ENCODE data around the gene NFKBIL1. TPM values are rescaled to one million over a fixed set of nuclear protein-coding genes. Genes with fewer than 3 reads are reported as not detected.
A peak's percentile ranks its signal among the peaks of the same experiment; 100 is the strongest.

Gene NFKBIL1
- total and polyA plus RNA-seq, 2 of the 4 experiments (the other 2 are of a cell fraction): 7.8 to 10.8 TPM

DNA sequence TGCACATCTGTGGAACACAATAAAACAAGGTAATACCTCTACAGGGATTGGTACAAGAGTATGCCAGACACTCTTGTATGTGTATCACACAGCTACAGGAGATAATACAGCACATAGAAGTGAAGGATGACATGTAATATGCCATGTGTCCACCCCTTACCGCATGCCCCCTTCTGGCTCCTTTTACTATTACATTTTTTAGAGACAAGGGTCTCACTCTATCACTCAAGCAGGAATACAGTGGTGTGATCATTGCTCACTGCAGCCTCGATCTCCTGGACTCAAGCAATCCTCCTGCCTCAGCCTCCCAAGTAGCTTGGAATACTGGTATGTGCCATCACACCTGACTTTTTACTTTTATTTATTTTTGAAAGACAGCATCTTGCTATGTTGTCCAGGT lies 49.6 kb downstream of the NFKBIL1 start:
- DNase-seq: peak; percentile 31
- no peak overlapping the region for H4K91ac ChIP-seq (ENCODE audit: insufficient read depth, low read depth, low read length)
- dilution Hi-C loops (cut with HindIII; ENCODE audit: low sequenced_read_pairs, unreplicated experiment): no loop called here
- intact Hi-C loops (cut with micrococcal nuclease): loop anchor here (5.0 kb wide), 1 partner anchor 200 kb away; no protein-coding TSS in a partner anchor
- 20% methylated on average over 2 of the region's 2 CpGs; no CpG with 5 or more reads in 1 of the 2 experiments for whole genome bisulfite sequencing, 2 experiments (ENCODE audit: extremely low coverage in 2 of 2, insufficient read length in 1 of 2)
- no TSS peak for BruUV-seq (replicated peaks)
- no peak overlapping the region for H3K14ac ChIP-seq (replicated peaks; ENCODE audit: low read depth, low read length)
- no peaks in the 10 kb centered on the region for H4K20me1 ChIP-seq (ENCODE audit: insufficient read depth, low read length)
- H4K8ac ChIP-seq (ENCODE audit: low read depth in 2 of 2, low read length in 2 of 2): no peak overlapping the region
- no peak overlapping the region for H3K23ac ChIP-seq (ENCODE audit: low read depth, low read length)
- H3K4me3 ChIP-seq (ENCODE audit: insufficient read depth, low read depth, low read length): no peak overlapping the region
- ATAC-seq (ENCODE audit: low read depth): peak; percentile 56; the same call in 1 of the 2 replicates
- in situ Hi-C loops (cut with MboI; ENCODE audit: low sequenced_read_pairs): loop anchor here (5.0 kb wide), 2 partner anchors 50 to 105 kb away; partner anchors contain the start of genes ATP6V1G2 and NFKBIL1
- no peaks in the 10 kb centered on the region; the same call in 1 of the 2 replicates for H3K27me3 ChIP-seq (ENCODE audit: control insufficient read depth, insufficient read depth, low read length)
- no peak overlapping the region for H2BK20ac ChIP-seq (ENCODE audit: low read depth, low read length)
- no peaks in the 10 kb centered on the region for H3K4me1 ChIP-seq (ENCODE audit: control insufficient read depth, insufficient read depth, low read length)
- no peak overlapping the region for H2BK15ac ChIP-seq (ENCODE audit: low read depth, low read length)
- H3K9me1 ChIP-seq (ENCODE audit: insufficient read depth, low read length): peaks cover 3% of the 10 kb centered on the region; the same call in 1 of the 2 replicates
- H3K9me3 ChIP-seq (ENCODE audit: control insufficient read depth, insufficient read depth, low read length): no peaks in the 10 kb centered on the region
- no peaks in the 10 kb centered on the region for H3K36me3 ChIP-seq (ENCODE audit: control insufficient read depth, insufficient read depth, low read length)
- no peak for TF ChIP-seq CEBPB (IDR thresholded peaks at IDR 0.05; ENCODE audit: low read depth, low read length)
- TF ChIP-seq RAD21 (IDR thresholded peaks at IDR 0.05; ENCODE audit: low read length): peak; percentile 42
- TF ChIP-seq SMC3 (IDR thresholded peaks at IDR 0.05; ENCODE audit: low read depth, low read length): peak; percentile 44
- TF ChIP-seq NFE2L2 (IDR thresholded peaks at IDR 0.05; ENCODE audit: low read depth, low read length): no peak
- TF ChIP-seq, protein P1, sequence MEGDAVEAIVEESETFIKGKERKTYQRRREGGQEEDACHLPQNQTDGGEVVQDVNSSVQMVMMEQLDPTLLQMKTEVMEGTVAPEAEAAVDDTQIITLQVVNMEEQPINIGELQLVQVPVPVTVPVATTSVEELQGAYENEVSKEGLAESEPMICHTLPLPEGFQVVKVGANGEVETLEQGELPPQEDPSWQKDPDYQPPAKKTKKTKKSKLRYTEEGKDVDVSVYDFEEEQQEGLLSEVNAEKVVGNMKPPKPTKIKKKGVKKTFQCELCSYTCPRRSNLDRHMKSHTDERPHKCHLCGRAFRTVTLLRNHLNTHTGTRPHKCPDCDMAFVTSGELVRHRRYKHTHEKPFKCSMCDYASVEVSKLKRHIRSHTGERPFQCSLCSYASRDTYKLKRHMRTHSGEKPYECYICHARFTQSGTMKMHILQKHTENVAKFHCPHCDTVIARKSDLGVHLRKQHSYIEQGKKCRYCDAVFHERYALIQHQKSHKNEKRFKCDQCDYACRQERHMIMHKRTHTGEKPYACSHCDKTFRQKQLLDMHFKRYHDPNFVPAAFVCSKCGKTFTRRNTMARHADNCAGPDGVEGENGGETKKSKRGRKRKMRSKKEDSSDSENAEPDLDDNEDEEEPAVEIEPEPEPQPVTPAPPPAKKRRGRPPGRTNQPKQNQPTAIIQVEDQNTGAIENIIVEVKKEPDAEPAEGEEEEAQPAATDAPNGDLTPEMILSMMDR (conservative IDR thresholded peaks at IDR 0.05; ENCODE audit: low read depth, low read length): peak; percentile 37
- H3K27ac ChIP-seq (ENCODE audit: insufficient read depth, low read length): no peak overlapping the region
- no peak overlapping the region for H2AFZ ChIP-seq (replicated peaks; ENCODE audit: low read length, poor library complexity)
- H3K4me2 ChIP-seq (ENCODE audit: low read depth, low read length): no peak overlapping the region
- no peak overlapping the region for H3K56ac ChIP-seq (ENCODE audit: extremely low read depth, insufficient read depth, low read length)
- H3K9ac ChIP-seq (ENCODE audit: low read depth, low read length): no peak overlapping the region
- H2AK5ac ChIP-seq (ENCODE audit: low read depth, low read length): no peak overlapping the region
- H3K4ac ChIP-seq (ENCODE audit: low read depth, low read length): no peak overlapping the region
- no peak overlapping the region for H2BK5ac ChIP-seq (ENCODE audit: low read depth, low read length, poor library complexity, severe bottlenecking)
- no peak overlapping the region for H4K5ac ChIP-seq (ENCODE audit: low read depth, low read length)
- no peak overlapping the region for H2AK9ac ChIP-seq (replicated peaks; ENCODE audit: low read depth, low read length, poor library complexity)
- H3K79me1 ChIP-seq (ENCODE audit: low read depth in 1 of 2, low read length in 2 of 2): no peaks in the 10 kb centered on the region
- H3K18ac ChIP-seq (ENCODE audit: low read depth, low read length): no peak overlapping the region
- POLR2A ChIA-PET (ENCODE audit: unreplicated experiment): interaction anchor here (0.6 kb wide), 1 partner anchor 72 kb away, joined by 4 read pairs; no protein-coding TSS in a partner anchor
- CTCF ChIA-PET: interaction anchor here (1.0 to 2.1 kb wide), 2 partner anchors 16 to 51 kb away, joined by 3 to 15 read pairs; partner anchors contain the start of gene ATP6V1G2
- no peak overlapping the region for H2BK120ac ChIP-seq (ENCODE audit: low read depth, low read length)

All from IMR-90 (cell line).